ENCODE measurements around the gene PTPRK.

DNA sequence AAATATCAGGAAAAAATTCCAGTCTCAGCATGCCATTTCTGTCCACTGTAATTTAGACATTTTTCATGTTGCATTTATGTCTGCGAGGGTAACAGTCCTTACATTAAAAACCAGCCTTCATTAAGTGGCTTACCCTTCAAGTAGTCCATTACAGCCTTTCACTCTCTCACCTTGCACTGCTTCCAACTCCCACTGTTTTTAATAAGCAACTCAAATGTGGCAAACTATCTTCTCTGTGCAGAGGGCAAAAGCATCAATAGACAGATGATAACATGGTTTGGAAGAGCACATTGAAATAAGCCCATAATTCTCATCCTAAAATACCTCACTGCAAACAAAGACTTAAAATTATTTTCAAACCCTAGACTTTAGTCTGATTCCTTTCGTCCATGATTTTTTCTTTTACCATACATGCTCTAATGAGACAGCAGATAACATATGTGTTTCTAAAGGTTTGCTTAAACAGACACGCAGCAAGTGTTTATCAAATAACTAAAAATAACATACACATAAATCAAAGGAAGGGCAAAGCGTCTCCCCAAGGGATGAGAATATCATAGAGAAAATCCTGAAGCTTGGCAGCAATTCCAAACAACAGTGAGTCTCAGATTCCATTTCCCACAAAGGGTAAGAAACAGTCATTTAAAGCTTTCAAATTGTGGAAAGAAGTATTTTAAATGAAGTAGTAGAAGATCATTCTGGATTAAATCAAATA is 130.4 kb downstream of the PTPRK start:
- TF ChIP-seq POLR2A (IDR thresholded peaks at IDR 0.05; ENCODE audit: low read length) = no peak
- no peak for TF ChIP-seq GATA1 (IDR thresholded peaks at IDR 0.05; ENCODE audit: low read depth, low read length)

Measured in erythroblast (primary cell).